ENCODE measurements around the gene MARK2.

MARK2 gene

DNA sequence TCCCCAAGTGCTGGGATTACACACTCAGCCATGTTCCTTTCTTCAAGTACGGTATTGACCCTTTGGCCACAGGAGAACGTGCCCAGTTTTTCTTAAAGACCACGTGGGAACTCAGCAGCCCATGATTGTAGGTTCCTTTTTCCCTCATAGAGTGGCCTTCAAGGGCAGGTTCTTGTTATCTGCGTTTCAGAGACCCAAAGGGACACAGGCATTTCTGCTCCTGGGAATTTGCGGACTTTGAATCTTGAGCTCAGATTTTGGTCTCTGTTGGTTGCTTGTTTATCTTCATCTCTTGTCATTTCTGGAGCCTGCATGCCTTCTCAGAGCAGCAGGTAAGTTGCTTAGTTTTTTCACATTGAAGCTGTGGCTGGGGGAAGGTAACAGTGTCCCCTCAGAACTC, 12.0 kb downstream of the MARK2 start:
- Histone ChIP-seq H3K36me3 (peaks cover 8% of the 10 kb centered on the region), H3K27me3 (ENCODE audit: insufficient read depth, low read depth, severe bottlenecking) (no peaks in the 10 kb centered on the region), H3K9me3 (ENCODE audit: severe bottlenecking) (no peaks in the 10 kb centered on the region), H3K4me3 (ENCODE audit: low read depth, low read length) (no peak overlapping the region), H3K27ac (no peak overlapping the region)
- TF ChIP-seq CTCF (IDR thresholded peaks at IDR 0.05; ENCODE audit: low read depth, low read length) = no peak
- no peak for DNase-seq

DNA sequence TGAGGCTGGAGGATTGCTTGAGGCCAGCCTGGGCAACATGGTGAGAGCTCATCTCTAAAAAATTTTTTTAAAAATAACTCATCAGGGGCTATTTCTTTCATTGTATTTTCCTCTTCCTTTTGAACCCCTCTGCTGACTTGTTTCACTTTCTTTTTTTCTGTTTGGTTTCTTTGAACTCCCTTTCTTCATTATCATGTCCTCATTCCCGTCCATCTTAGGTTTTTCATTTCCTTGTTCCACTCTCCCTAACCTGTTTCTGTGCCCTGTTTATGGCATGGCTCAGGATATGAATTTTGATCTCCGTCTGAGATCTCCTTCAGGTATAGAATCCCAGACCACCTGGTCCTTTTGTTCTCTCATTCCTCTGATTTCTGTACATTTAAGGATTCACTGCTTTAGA, 12.5 kb downstream of the MARK2 start:
- H3K27me3 ChIP-seq (ENCODE audit: insufficient read depth, low read depth, severe bottlenecking) = no peaks in the 10 kb centered on the region
- no peak for TF ChIP-seq CTCF (IDR thresholded peaks at IDR 0.05; ENCODE audit: low read depth, low read length)
- no peak overlapping the region for H3K4me3 ChIP-seq (ENCODE audit: low read depth, low read length)
- peaks cover 3% of the 10 kb centered on the region for H3K36me3 ChIP-seq
- DNase-seq = no peak
- H3K9me3 ChIP-seq (ENCODE audit: severe bottlenecking) = no peaks in the 10 kb centered on the region
- H3K27ac ChIP-seq = no peak overlapping the region

DNA sequence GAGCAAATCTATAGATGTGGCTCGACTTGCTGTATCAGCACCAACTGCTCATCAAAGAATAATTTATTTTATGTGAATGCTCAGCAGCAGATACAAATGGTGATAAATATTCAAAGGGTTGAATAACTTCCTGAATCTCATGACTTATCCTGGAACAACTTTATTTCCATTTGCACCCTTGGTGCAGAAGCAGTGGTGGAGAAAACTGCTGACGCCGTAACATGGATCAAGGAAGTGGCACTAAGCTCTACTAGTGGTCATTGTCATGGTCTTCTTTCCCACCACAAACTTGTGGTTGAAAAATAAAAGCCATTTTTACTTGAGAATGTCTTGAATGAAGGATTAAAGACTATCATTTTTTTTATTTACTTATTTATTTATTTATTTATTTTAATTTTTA, 14.6 kb downstream of the MARK2 start:
- DNase-seq = no peak
- Histone ChIP-seq H3K36me3 (peaks cover 3% of the 10 kb centered on the region), H3K27ac (no peak overlapping the region), H3K27me3 (ENCODE audit: insufficient read depth, low read depth, severe bottlenecking) (no peaks in the 10 kb centered on the region), H3K9me3 (ENCODE audit: severe bottlenecking) (no peaks in the 10 kb centered on the region), H3K4me3 (ENCODE audit: low read depth, low read length) (no peak overlapping the region)
- no peak for TF ChIP-seq CTCF (IDR thresholded peaks at IDR 0.05; ENCODE audit: low read depth, low read length)

DNA sequence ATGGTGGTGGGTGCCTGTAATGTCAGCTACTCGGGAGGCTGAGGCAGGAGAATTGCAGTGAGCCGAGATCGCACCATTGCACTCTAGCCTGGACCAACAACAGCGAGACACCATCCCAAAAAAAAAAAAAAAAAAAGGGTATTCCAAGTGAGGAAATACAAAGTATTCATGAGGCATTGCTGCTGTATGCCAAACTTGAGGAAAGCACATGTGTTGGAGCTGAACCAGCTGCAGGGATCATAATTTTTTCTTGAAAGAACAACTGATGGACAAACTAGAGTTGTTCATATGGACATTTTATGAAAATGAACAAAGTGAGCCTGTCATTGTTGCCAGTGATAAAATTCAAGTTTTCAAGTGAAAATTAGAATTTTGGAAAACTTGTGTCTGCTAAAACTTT, 15.8 kb downstream of the MARK2 start:
- Histone ChIP-seq H3K4me3 (ENCODE audit: low read depth, low read length) (no peak overlapping the region), H3K27ac (no peak overlapping the region), H3K27me3 (ENCODE audit: insufficient read depth, low read depth, severe bottlenecking) (no peaks in the 10 kb centered on the region), H3K36me3 (no peaks in the 10 kb centered on the region; the same call in 1 of the 2 replicates), H3K9me3 (ENCODE audit: severe bottlenecking) (no peaks in the 10 kb centered on the region)
- no peak for DNase-seq
- TF ChIP-seq CTCF (IDR thresholded peaks at IDR 0.05; ENCODE audit: low read depth, low read length) = no peak

- no peak overlapping the region for H3K27ac ChIP-seq
- no peak overlapping the region for H3K4me3 ChIP-seq (ENCODE audit: low read depth, low read length)
- H3K27me3 ChIP-seq (ENCODE audit: insufficient read depth, low read depth, severe bottlenecking) = no peaks in the 10 kb centered on the region
- DNase-seq = no peak
- no peaks in the 10 kb centered on the region for H3K9me3 ChIP-seq (ENCODE audit: severe bottlenecking)
- H3K36me3 ChIP-seq = no peaks in the 10 kb centered on the region; the same call in 1 of the 2 replicates
- no peak for TF ChIP-seq CTCF (IDR thresholded peaks at IDR 0.05; ENCODE audit: low read depth, low read length)
Measured at GRCh38 chr11:63855975-63856374, 17.1 kb downstream of the MARK2 start.
